Activated naive CD4-positive, alpha-beta T cell treated with anti-CD3 and anti-CD28 coated beads for 36 hours (primary cell): ENCODE results near the gene CORO7. TPM values are rescaled to one million over a fixed set of nuclear protein-coding genes. Genes with fewer than 3 reads are reported as not detected.

Source experiments
- CTCF ChIA-PET: fragments of 350-600 bp; sonication (Branson Sonifier 250); formaldehyde crosslinking; loops from one replicate; lab custom pipeline; 2021; ENCODE audit warnings: antibody characterized with exemption; lab: Charles Lee
- DNase-seq: peaks from one replicate; pipeline ENCODE4 v3.0.0-alpha.2; 2020
- H3K27ac Mint-ChIP-seq: one replicate; pipeline ENCODE4 v1.8.0; 2021; ENCODE audit warnings: mild to moderate bottlenecking, mixed read lengths
- H3K27me3 Mint-ChIP-seq: one replicate; pipeline ENCODE4 v1.8.0; 2021; ENCODE audit warnings: low read depth, mixed read lengths
- H3K36me3 Mint-ChIP-seq: one replicate; pipeline ENCODE4 v1.8.0; 2021; ENCODE audit warnings: low read depth, mixed read lengths
- H3K4me1 Mint-ChIP-seq: one replicate; pipeline ENCODE4 v1.8.0; 2021; ENCODE audit warnings: low read depth, mixed read lengths
- H3K4me3 Mint-ChIP-seq: one replicate; pipeline ENCODE4 v1.8.0; 2021; ENCODE audit warnings: mild to moderate bottlenecking, moderate library complexity, mixed read lengths
- H3K9me3 Mint-ChIP-seq: one replicate; pipeline ENCODE4 v1.8.0; 2021; ENCODE audit warnings: mixed read lengths
- intact Hi-C: fragments of 100-400 bp; cut with micrococcal nuclease; formaldehyde crosslinking; loops from one replicate; pipeline ENCODE4 v1.15.1; 2023
- total RNA-seq, 2 experiments: library from RNA; stranded (reverse); gene quantifications; one replicate each; pipeline ENCODE4 v1.2.3, GENCODE V29; 2021

Gene CORO7
- total RNA-seq, 2 experiments from 2014 or later: 39.7 to 43.3 TPM

DNA sequence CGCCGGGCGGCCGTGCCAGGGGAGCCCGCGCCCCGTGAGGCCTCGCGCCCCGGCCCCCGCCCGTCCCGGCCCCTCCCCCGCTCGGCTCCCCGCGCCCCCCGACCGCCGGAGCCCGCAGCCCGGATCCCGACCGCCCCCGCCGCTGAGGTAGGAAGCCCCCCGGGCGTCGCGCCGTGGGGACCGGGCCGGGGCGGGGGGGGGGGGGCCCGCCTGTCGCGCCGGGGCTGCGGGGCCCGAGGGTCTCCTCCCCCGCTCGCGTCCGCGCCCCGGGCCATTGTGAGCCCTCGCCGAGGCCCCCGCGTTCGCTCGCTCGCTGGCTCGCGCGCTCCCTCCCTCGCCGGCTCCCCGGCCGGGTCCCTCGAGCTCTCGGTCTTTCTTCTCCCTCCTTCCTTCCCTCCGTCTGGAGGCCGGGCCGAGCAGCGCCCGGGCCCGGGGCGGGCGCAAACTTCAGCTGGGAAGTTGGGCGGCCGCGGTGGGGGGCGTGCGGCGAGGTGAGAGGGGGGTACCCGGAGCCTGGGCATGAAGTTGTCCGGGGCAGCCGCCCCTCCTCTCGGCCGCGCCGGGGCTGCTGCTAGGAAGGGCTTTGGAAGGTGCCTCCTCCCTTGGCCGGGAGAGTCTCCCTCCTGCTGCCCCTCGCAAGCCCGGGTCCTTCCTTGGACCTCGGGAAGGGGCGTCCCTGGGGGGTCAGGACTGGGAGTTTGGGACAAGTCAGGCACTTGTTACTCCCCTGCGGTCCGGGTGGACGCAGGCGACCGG lies 100.1 kb downstream of the CORO7 start:
- Mint-ChIP-seq H3K9me3 (no peaks in the 10 kb centered on the region), H3K36me3 (no peaks in the 10 kb centered on the region), H3K27me3 (peaks cover 11% of the 10 kb centered on the region), H3K27ac (no peak overlapping the region), H3K4me1 (peaks cover 11% of the 10 kb centered on the region), H3K4me3 (peak overlapping the region; percentile 21)
- CTCF ChIA-PET: no interaction called here
- no peak for DNase-seq
- intact Hi-C loops: no loop called here

DNA sequence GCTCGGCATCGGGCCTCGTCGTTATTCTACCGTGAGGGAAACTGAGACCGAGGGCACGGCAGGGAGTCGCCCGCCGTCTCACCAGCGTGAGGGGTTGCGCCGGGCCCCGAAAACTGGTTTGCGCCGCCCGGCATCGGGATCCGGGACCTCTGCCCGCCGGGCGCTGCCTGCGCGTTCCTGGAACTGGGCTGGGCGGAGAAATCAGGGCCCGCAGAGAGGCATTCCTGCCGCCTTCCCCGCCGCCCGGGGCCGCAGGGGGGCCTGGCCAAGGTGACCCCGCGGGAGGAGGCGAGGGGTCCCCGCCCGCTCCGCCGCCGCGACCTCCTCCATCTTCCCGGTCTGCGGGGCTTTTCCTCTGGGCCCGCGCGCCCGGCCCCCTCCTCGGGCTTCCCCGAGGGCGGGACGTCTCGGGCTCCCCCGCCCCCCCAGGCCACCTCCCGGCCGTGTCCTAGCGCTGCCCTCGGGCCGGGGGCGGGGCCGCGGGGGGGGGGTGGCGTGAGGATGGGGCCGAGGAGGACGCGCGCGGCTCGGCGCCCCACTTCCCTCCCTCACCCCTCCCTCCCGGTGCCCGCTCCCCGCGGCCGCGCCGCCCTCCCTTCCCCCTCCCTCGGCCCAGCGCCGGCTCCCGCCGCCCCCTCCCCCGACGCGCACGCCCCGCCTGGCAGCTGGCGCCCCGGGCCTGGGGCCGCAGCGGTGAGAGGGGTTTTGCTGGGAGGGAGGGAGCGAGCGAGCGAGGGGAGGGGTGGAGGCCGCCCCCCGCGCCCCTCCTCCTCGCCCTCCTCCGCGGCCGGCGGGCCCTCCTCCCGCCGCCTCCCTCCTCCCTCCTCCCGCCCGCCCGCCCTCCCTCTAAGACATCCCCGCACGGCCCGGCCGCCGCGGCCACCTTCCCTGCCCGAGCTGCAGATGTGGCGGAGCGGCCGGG lies 100.9 kb downstream of the CORO7 start, which contains the start of gene GLIS2:
TSS of gene GLIS2 (plus strand) at position 882 of the 922 bp plus-strand sequence. CDS start 16,214 bp downstream, outside the sequence.
- no peak within 1 kb of the TSS for H3K27ac Mint-ChIP-seq

DNA sequence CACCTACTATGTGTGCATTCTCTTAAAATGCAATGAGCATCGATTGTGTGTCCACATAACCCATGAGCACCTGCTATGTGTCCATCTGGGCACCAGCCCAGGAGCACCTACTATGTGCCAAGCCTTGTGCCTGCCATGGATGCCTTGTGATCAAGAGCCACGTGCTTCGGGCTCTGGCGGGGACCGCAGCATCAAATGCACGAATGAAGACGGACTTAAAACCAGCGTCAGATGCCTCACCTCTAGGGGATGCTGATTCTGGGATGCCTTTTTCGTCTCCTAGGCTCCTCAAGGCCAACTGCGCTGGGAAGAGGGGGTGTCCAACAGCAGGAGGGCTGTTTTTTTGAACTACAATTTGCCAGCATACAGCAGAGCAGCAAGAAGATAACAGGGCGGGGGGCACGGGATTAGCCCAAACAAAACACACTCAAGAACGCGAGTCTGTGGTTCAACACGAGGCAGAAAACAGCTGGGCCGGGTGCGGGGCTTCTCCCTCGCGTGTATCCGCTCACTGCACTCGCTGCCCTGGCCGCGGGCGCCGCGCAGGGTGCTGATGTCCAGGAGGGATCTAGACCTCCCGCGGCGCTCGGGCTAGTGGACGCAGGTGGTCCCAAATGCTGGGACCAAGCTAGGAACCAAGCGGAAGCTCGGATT lies 101.7 kb downstream of the CORO7 start:
- Mint-ChIP-seq H3K9me3 (no peaks in the 10 kb centered on the region), H3K36me3 (no peaks in the 10 kb centered on the region), H3K27me3 (peaks cover 11% of the 10 kb centered on the region), H3K27ac (no peak overlapping the region), H3K4me1 (peaks cover 11% of the 10 kb centered on the region), H3K4me3 (peak overlapping the region; percentile 77)
- CTCF ChIA-PET: interaction anchor here (0.5 to 1.0 kb wide), 2 partner anchors 17 to 72 kb away, joined by 4 read pairs; no protein-coding TSS in a partner anchor
- peak; percentile 35 for DNase-seq
- intact Hi-C loops: loop anchor here (1.0 kb wide), 1 partner anchor 7 kb away; no protein-coding TSS in a partner anchor

More for the DNA sequence above, 100.9 kb downstream of the CORO7 start, which contains the start of gene GLIS2:
- H3K4me1 Mint-ChIP-seq: peaks cover 11% of the 10 kb centered on the region
- H3K36me3 Mint-ChIP-seq: no peaks in the 10 kb centered on the region
- intact Hi-C loops: loop anchor here (1.0 kb wide), 1 partner anchor 8 kb away; no protein-coding TSS in a partner anchor
- no peaks in the 10 kb centered on the region for H3K9me3 Mint-ChIP-seq
- H3K27me3 Mint-ChIP-seq: peaks cover 11% of the 10 kb centered on the region
- H3K4me3 Mint-ChIP-seq: peak within 1 kb of the TSS; percentile 77
- DNase-seq: no peak
- CTCF ChIA-PET: interaction anchor here (1.0 kb wide), 1 partner anchor 16 kb away, joined by 4 read pairs; no protein-coding TSS in a partner anchor

DNA sequence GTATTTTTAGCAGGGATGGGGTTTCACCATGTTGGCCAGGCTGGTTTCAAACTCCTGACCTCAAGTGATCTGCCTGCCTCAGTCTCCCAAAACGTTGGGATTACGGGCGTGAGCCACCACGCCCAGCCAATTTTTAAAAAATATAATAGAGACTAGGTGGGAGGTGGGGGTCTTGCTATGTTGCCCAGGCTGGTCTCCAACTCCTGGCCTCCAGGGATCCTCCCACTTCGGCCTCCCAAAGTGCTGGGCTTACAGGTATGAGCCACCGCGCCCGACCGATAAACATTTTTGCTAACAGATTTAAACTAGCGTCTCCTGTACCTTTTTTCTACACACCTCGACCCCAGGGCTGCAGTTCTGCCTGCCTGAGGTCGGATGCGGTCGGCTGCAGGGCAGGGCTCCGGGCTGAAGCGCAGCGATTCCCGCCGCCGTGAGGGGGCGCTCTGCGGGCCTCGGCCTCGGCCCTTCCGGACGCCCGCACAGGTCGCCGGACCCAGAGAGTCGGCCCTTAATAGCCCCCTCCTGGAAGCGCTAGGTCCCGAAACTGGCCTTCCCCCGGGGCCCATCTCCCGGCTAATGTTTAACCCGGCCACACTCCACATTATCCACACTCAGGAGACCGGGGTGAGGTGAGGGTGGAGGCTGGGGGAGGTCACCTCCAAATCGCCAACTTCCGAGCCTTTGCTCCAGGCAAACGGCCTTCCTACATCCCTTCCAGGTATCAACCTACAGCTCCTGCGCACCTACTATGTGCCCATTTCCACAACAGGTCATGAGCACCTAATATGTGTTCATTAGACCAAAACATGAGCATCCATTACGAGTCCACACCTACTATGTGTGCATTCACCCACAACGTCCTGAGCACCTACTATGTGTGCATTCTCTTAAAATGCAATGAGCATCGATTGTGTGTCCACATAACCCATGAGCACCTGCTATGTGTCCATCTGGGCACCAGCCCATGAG lies 102.5 kb downstream of the CORO7 start:
- no peak for DNase-seq
- Mint-ChIP-seq H3K4me3 (peak overlapping the region; percentile 77), H3K9me3 (no peaks in the 10 kb centered on the region), H3K4me1 (peaks cover 19% of the 10 kb centered on the region), H3K27me3 (peaks cover 11% of the 10 kb centered on the region), H3K27ac (no peak overlapping the region), H3K36me3 (no peaks in the 10 kb centered on the region)
- CTCF ChIA-PET: interaction anchor here (0.5 kb wide), 1 partner anchor 71 kb away, joined by 4 read pairs; no protein-coding TSS in a partner anchor
- intact Hi-C loops: no loop called here

DNA sequence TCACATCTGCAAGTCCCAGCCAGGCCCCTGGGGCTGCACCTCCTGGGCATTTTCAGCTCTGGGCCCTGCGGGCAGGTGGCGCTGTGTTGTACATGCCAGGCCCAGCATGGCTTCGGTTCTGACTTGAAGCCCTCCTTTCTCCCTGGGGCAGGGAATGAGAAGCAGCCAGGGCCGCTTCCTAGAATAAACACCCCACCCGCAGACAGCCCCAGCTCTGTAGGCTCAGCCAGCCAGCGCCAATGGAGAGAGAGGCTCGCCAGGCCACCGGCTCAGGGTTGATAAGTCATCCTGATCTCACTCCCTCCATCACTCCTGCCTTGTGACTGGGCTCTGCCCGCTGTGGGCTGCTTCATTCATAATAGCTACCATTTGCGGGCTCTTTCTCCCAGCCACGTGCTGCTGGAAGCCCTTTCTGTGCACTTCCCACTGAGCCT lies 106.5 kb downstream of the CORO7 start:
- H3K27me3 Mint-ChIP-seq: peaks cover 9% of the 10 kb centered on the region
- DNase-seq: peak; percentile 72
- CTCF ChIA-PET: interaction anchor here (0.9 to 4.2 kb wide), 12 partner anchors 9 to 135 kb away, joined by 3 to 18 read pairs (median 4); no protein-coding TSS in a partner anchor
- H3K4me3 Mint-ChIP-seq: no peak overlapping the region
- H3K9me3 Mint-ChIP-seq: no peaks in the 10 kb centered on the region
- intact Hi-C loops: no loop called here
- H3K4me1 Mint-ChIP-seq: peaks cover 33% of the 10 kb centered on the region
- no peak overlapping the region for H3K27ac Mint-ChIP-seq
- peaks cover 4% of the 10 kb centered on the region for H3K36me3 Mint-ChIP-seq

- Mint-ChIP-seq H3K27ac (peak overlapping the region; percentile 58), H3K27me3 (peaks cover 3% of the 10 kb centered on the region), H3K4me1 (peaks cover 27% of the 10 kb centered on the region), H3K36me3 (peaks cover 4% of the 10 kb centered on the region), H3K4me3 (peak overlapping the region; percentile 32), H3K9me3 (no peaks in the 10 kb centered on the region)
- no peak for DNase-seq
- CTCF ChIA-PET: interaction anchor here (0.5 to 4.2 kb wide), 12 partner anchors 10 to 1178 kb away, joined by 3 to 18 read pairs (median 4); no protein-coding TSS in a partner anchor
- intact Hi-C loops: no loop called here
Measured at GRCh38 chr16:4309102-4309832, 107.1 kb downstream of the CORO7 start.

DNA sequence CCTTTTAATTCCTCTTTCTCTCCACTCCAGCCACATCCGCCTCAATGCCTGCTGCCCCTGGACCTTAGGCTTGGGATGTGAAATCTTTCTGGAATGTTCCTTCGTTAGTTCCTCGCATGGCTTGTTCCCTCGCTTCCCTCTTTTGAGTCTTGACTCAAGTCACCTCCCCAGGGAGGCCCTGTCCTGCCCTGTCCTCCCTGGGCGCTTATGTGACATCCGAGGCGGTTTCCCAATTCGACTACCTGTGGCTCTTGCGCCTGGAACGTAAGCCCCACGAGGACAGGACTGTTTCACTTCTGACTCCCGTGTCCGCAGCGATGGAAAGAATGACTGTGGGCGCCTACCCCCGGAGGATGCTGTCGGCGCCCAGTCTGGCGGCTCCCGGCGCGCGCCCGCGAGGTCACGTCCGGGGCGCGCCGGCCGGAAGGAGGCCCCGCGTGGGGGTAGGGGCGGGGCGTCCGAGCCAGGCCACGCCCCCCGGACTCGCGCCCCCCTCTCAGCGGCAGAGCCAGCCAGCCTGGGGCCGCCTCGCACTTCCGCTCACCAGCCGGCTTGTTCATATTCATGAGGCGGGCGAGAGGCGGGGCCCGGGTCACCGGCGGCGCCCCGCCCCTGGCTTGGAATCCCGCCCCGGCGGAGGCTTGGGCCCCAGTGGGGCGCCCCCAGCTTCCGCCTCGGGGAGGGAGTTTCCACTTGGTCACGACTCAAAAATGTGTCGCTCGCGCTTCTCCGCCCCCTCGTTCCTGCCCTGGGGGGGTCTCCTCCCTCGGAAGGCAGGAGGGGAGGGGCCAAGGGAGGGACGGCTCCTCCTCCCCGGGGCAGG lies 109.0 kb downstream of the CORO7 start:
- H3K36me3 Mint-ChIP-seq: peaks cover 10% of the 10 kb centered on the region
- peak overlapping the region; percentile 84 for H3K4me3 Mint-ChIP-seq
- no peaks in the 10 kb centered on the region for H3K9me3 Mint-ChIP-seq
- peak overlapping the region; percentile 85 for H3K27ac Mint-ChIP-seq
- intact Hi-C loops: loop anchor here (1.0 kb wide), 7 partner anchors 8 to 651 kb away; partner anchors contain the start of genes PAM16 and SEC14L5
- peaks cover 24% of the 10 kb centered on the region for H3K4me1 Mint-ChIP-seq
- CTCF ChIA-PET: interaction anchor here (0.7 to 2.0 kb wide), 7 partner anchors 20 to 237 kb away, joined by 3 to 10 read pairs (median 4); partner anchors contain the start of gene TFAP4
- peak; percentile 95 for DNase-seq
- no peaks in the 10 kb centered on the region for H3K27me3 Mint-ChIP-seq

GRCh38 chr16:4306470-4307214 lies 109.8 kb downstream of the CORO7 start:
- H3K36me3 Mint-ChIP-seq: peaks cover 12% of the 10 kb centered on the region
- no peaks in the 10 kb centered on the region for H3K9me3 Mint-ChIP-seq
- H3K4me3 Mint-ChIP-seq: peak overlapping the region; percentile 84
- CTCF ChIA-PET: interaction anchor here (0.8 to 1.6 kb wide), 4 partner anchors 9 to 52 kb away, joined by 3 to 7 read pairs (median 4); partner anchors contain the start of gene TFAP4
- H3K27me3 Mint-ChIP-seq: no peaks in the 10 kb centered on the region
- H3K27ac Mint-ChIP-seq: peak overlapping the region; percentile 85
- peaks cover 24% of the 10 kb centered on the region for H3K4me1 Mint-ChIP-seq
- intact Hi-C loops: loop anchor here (1.0 kb wide), 7 partner anchors 9 to 652 kb away; partner anchors contain the start of genes PAM16 and SEC14L5
- DNase-seq: peak; percentile 66
